ENCODE measurements around the gene DKK3.

Gene DKK3

DNA sequence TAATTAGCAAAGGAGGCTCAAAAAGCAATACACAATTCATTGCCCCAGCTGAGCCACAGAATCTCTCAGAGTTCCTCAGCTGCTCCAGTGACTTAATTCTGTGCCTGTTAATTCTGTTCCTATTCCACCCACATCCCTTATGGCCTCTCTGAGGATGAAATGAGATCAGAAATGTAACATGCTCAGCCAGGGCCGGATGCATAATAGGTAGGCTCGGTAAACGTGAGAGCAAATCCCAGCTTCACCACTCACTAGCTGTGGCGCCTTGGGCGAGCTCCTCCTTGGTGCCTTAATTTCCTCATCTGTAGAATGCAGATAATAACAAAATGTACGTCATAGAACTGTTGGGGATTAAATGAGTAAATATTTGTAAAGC, 42.8 kb upstream of the DKK3 start:
- H3K4me3 ChIP-seq (replicated peaks; ENCODE audit: low read depth, low read length) = no peak overlapping the region
- no peaks in the 10 kb centered on the region for H3K36me3 ChIP-seq (ENCODE audit: control insufficient read depth, insufficient read depth, low read length)
- H3K27me3 ChIP-seq (replicated peaks; ENCODE audit: control insufficient read depth, insufficient read depth, low read length) = no peaks in the 10 kb centered on the region
- DNase-seq (ENCODE audit: extremely low read depth, insufficient read length) = no peak
- TF ChIP-seq, protein P1, sequence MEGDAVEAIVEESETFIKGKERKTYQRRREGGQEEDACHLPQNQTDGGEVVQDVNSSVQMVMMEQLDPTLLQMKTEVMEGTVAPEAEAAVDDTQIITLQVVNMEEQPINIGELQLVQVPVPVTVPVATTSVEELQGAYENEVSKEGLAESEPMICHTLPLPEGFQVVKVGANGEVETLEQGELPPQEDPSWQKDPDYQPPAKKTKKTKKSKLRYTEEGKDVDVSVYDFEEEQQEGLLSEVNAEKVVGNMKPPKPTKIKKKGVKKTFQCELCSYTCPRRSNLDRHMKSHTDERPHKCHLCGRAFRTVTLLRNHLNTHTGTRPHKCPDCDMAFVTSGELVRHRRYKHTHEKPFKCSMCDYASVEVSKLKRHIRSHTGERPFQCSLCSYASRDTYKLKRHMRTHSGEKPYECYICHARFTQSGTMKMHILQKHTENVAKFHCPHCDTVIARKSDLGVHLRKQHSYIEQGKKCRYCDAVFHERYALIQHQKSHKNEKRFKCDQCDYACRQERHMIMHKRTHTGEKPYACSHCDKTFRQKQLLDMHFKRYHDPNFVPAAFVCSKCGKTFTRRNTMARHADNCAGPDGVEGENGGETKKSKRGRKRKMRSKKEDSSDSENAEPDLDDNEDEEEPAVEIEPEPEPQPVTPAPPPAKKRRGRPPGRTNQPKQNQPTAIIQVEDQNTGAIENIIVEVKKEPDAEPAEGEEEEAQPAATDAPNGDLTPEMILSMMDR (IDR thresholded peaks at IDR 0.05; ENCODE audit: insufficient read depth, low read length, poor library complexity, severe bottlenecking) = no peak

GRCh38 chr11:12050470-12051286, 42.3 kb upstream of the DKK3 start:
- Histone ChIP-seq H3K27me3 (replicated peaks; ENCODE audit: control insufficient read depth, insufficient read depth, low read length) (no peaks in the 10 kb centered on the region), H3K36me3 (ENCODE audit: control insufficient read depth, insufficient read depth, low read length) (no peaks in the 10 kb centered on the region), H3K4me3 (replicated peaks; ENCODE audit: low read depth, low read length) (no peak overlapping the region)
- no peak for DNase-seq (ENCODE audit: extremely low read depth, insufficient read length)
- TF ChIP-seq, protein P1 (IDR thresholded peaks at IDR 0.05; ENCODE audit: insufficient read depth, low read length, poor library complexity, severe bottlenecking) = no peak

- no peak overlapping the region for H3K4me3 ChIP-seq (replicated peaks; ENCODE audit: low read depth, low read length)
- DNase-seq (ENCODE audit: extremely low read depth, insufficient read length) = no peak
- no peaks in the 10 kb centered on the region for H3K27me3 ChIP-seq (replicated peaks; ENCODE audit: control insufficient read depth, insufficient read depth, low read length)
- H3K36me3 ChIP-seq (ENCODE audit: control insufficient read depth, insufficient read depth, low read length) = no peaks in the 10 kb centered on the region
- TF ChIP-seq, protein P1 (IDR thresholded peaks at IDR 0.05; ENCODE audit: insufficient read depth, low read length, poor library complexity, severe bottlenecking) = no peak
Observed at GRCh38 chr11:12048936-12049790, 40.7 kb upstream of the DKK3 start.

- DNase-seq (ENCODE audit: extremely low read depth, insufficient read length) = no peak
- Histone ChIP-seq H3K36me3 (ENCODE audit: control insufficient read depth, insufficient read depth, low read length) (no peaks in the 10 kb centered on the region), H3K27me3 (replicated peaks; ENCODE audit: control insufficient read depth, insufficient read depth, low read length) (no peaks in the 10 kb centered on the region), H3K4me3 (replicated peaks; ENCODE audit: low read depth, low read length) (no peak overlapping the region)
- TF ChIP-seq, protein P1 (IDR thresholded peaks at IDR 0.05; ENCODE audit: insufficient read depth, low read length, poor library complexity, severe bottlenecking) = no peak
Observed at GRCh38 chr11:12046636-12047236, 38.3 kb upstream of the DKK3 start.

DNA sequence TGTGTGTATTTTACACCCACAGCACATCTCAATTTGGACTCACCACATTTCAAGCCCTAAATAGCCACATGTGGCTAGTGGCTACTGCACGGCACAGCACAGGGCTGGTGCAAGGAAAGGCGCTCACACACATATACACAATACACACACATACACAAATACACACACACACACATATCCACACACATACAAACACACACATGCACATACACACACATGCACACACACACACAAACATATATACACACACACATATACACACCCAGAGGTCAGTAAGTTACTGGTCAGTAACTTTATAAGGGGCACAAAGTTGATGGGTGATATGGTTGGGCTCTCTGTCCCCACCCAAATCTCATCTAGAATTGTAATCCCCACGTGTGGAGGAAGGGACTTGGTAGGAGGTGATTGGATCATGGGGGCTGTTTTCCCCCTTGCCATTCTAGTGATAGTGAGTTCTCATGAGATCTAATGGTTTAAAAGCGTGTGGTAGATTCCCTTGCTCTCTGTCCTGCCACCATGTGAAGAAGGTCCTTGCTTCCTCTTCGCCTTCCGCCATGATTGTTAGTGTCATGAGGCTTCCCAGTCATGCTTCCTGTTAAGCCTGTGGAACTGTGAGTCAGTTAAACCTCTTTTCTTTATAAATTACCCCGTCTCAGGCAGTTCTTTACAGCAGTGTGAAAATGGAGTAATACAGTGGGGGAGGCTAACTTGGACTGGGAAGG, 37.6 kb upstream of the DKK3 start:
- Histone ChIP-seq H3K27me3 (replicated peaks; ENCODE audit: control insufficient read depth, insufficient read depth, low read length) (no peaks in the 10 kb centered on the region), H3K36me3 (ENCODE audit: control insufficient read depth, insufficient read depth, low read length) (no peaks in the 10 kb centered on the region), H3K4me3 (replicated peaks; ENCODE audit: low read depth, low read length) (no peak overlapping the region)
- DNase-seq (ENCODE audit: extremely low read depth, insufficient read length) = no peak
- TF ChIP-seq, protein P1 (IDR thresholded peaks at IDR 0.05; ENCODE audit: insufficient read depth, low read length, poor library complexity, severe bottlenecking) = no peak

Data from GM06990 (cell line).